GM12891 (cell line): ENCODE results near the gene GLB1L3.

ENCODE experiments used
- POLR2A ChIP-seq: IDR thresholded peaks from 2 replicates; pipeline ENCODE4 v1.6.1; 2011; ENCODE audit warnings: low read depth, low read length, control low read depth
- POLR2AphosphoS5 ChIP-seq: IDR thresholded peaks from 2 replicates; pipeline ENCODE4 v1.6.1; 2011; ENCODE audit warnings: low read depth, low read length, control low read depth

DNA sequence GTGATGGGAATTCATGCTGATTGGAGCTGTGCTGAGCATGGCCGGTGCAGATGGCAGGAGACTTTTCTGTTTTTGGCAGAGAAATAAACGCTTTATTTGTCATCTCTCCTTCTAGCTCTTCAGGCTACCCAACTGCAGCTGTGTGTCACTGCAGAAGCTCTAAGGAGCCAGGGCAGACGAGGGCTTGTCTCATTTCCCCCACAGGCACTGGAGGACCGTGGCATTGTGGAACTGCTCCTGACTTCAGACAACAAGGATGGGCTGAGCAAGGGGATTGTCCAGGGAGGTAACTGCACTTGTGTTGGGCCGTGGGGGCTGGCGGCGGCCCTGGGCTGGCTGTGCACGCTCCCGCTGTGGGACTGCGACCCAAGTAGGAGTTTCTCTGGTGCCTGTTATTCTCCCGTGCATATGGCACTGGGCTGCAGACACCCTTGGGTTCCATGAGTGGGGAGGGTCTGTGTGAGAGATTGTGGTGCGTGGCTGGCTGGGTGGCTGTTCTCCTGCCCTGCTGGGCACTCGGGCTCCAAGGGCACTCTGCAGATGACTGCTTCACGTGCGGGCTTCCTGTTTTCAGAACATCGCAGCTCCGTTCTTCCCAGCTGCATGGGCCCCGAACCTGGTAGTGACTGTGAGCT is 82.8 kb downstream of the GLB1L3 start:
- no peak for TF ChIP-seq POLR2AphosphoS5
- no peak for TF ChIP-seq POLR2A
